Caco-2 (cell line): ENCODE results near the gene PPP1R15B. TPM values are rescaled to one million over a fixed set of nuclear protein-coding genes. Genes with fewer than 3 reads are reported as not detected.
A peak's percentile ranks its signal among the peaks of the same experiment; 100 is the strongest.

Experiments
- BruUV-seq: library from RNA; stranded (reverse); fragments of 400-500 nt; replicated peaks from 2 replicates; lab custom pipeline; 2021; lab: Mats Ljungman, UMichigan
- CTCF ChIA-PET: fragments of 300-600 bp; sonication (Branson Sonifier 250); formaldehyde crosslinking; loops from one replicate; lab custom pipeline; 2022; ENCODE audit warnings: antibody characterized with exemption; lab: Charles Lee
- POLR2A ChIA-PET: fragments of 300-600 bp; sonication (Branson Sonifier 250); formaldehyde crosslinking; loops from one replicate; lab custom pipeline; 2022; ENCODE audit warnings: antibody characterized with exemption; lab: Charles Lee
- DNase-seq, 2 experiments: peaks; one replicate each; pipeline versions ENCODE4 v3.0.0 to v3.0.0-alpha.2; 2020 to 2022
- H3K27me3 ChIP-seq: replicated peaks from 2 replicates; pipeline ENCODE4 v1.6.0; 2011; ENCODE audit warnings: low read length; ENCODE audit not compliant: control insufficient read depth, insufficient read depth
- H3K36me3 ChIP-seq: 2 replicates; pipeline ENCODE4 v1.5.1; 2011; ENCODE audit warnings: low read length; ENCODE audit not compliant: control insufficient read depth, insufficient read depth
- H3K4me1 ChIP-seq: fragments of 250-450 bp; sonication (Bioruptor Pico); 2 replicates; pipeline ENCODE4 v1.5.1; 2020; ENCODE audit warnings: mild to moderate bottlenecking
- H3K4me3 ChIP-seq: 2 replicates; pipeline ENCODE4 v1.5.1; 2011; ENCODE audit warnings: low read depth, mild to moderate bottlenecking, control low read depth, low read length
- H3K9me3 ChIP-seq: fragments of 250-450 bp; sonication (Bioruptor Pico); 2 replicates; pipeline ENCODE4 v1.5.1; 2020; ENCODE audit warnings: mild to moderate bottlenecking, moderate library complexity
- H3K27ac Mint-ChIP-seq: one replicate; pipeline ENCODE4 v1.8.0; 2022; ENCODE audit warnings: mixed read lengths; ENCODE audit not compliant: unreplicated experiment
- H3K27me3 Mint-ChIP-seq: one replicate; pipeline ENCODE4 v1.8.0; 2022; ENCODE audit warnings: mixed read lengths; ENCODE audit not compliant: insufficient read depth, unreplicated experiment
- H3K36me3 Mint-ChIP-seq: one replicate; pipeline ENCODE4 v1.8.0; 2022; ENCODE audit warnings: mild to moderate bottlenecking, mixed read lengths; ENCODE audit not compliant: insufficient read depth, unreplicated experiment
- H3K4me1 Mint-ChIP-seq: one replicate; pipeline ENCODE4 v1.8.0; 2022; ENCODE audit warnings: low read depth, mixed read lengths; ENCODE audit not compliant: unreplicated experiment
- H3K4me3 Mint-ChIP-seq: one replicate; pipeline ENCODE4 v1.8.0; 2022; ENCODE audit warnings: mild to moderate bottlenecking, moderate library complexity, mixed read lengths; ENCODE audit not compliant: unreplicated experiment
- H3K9me3 Mint-ChIP-seq: one replicate; pipeline ENCODE4 v1.8.0; 2022; ENCODE audit warnings: mixed read lengths; ENCODE audit not compliant: unreplicated experiment
- intact Hi-C: fragments of 100-400 bp; cut with micrococcal nuclease; formaldehyde crosslinking; loops from one replicate; pipeline ENCODE4 v1.10.0; 2022; ENCODE audit not compliant: unreplicated experiment
- total RNA-seq: library from RNA; stranded (reverse); gene quantifications from 2 replicates; pipeline ENCODE4 v1.2.3, GENCODE V29; 2022
- TF ChIP-seq, protein P1 (sequence below), 2 experiments: fragments of 200-600 bp in 1 of 2; IDR thresholded peaks; 1 replicate in 1 of 2; 2 replicates in 1 of 2; pipeline versions ENCODE4 v1.5.1 to v1.8.0; 2011 to 2022; ENCODE audit warnings: antibody characterized with exemption in 1 of 2, control low read depth in 1 of 2, inconsistent platforms in 1 of 2, low read depth in 1 of 2, low read length in 1 of 2, mild to moderate bottlenecking in 1 of 2, moderate library complexity in 1 of 2; ENCODE audit not compliant: insufficient read depth in 1 of 2, severe bottlenecking in 1 of 2, unreplicated experiment in 1 of 2

PPP1R15B gene
- total RNA-seq, 1 experiment from 2014 or later = 48.4 TPM

- CTCF ChIA-PET = interaction anchor here (0.6 to 2.1 kb wide), 4 partner anchors 12 to 33 kb away, joined by 3 to 8 read pairs (median 6); no protein-coding TSS in a partner anchor
- Histone ChIP-seq H3K4me3 (peak overlapping the region; percentile 100), H3K4me1 (peaks cover 9% of the 10 kb centered on the region), H3K36me3 (peaks cover 2% of the 10 kb centered on the region; the same call in 1 of the 2 replicates), H3K9me3 (no peaks in the 10 kb centered on the region), H3K27me3 (no peaks in the 10 kb centered on the region)
- POLR2A ChIA-PET = interaction anchor here (0.8 kb wide), 1 partner anchor 197 kb away, joined by 3 read pairs; the partner anchor contains the start of gene GOLT1A
- H3K4me3 Mint-ChIP-seq = peak overlapping the region; percentile 86
- no peaks in the 10 kb centered on the region for H3K4me1 Mint-ChIP-seq
- H3K27me3 Mint-ChIP-seq = no peaks in the 10 kb centered on the region
- intact Hi-C loops = loop anchor here (1.0 kb wide), 1 partner anchor 12 kb away; no protein-coding TSS in a partner anchor
- TSS peak; percentile 32 for BruUV-seq
- peak; percentile 34 to 43 for DNase-seq
- TF ChIP-seq, protein P1, sequence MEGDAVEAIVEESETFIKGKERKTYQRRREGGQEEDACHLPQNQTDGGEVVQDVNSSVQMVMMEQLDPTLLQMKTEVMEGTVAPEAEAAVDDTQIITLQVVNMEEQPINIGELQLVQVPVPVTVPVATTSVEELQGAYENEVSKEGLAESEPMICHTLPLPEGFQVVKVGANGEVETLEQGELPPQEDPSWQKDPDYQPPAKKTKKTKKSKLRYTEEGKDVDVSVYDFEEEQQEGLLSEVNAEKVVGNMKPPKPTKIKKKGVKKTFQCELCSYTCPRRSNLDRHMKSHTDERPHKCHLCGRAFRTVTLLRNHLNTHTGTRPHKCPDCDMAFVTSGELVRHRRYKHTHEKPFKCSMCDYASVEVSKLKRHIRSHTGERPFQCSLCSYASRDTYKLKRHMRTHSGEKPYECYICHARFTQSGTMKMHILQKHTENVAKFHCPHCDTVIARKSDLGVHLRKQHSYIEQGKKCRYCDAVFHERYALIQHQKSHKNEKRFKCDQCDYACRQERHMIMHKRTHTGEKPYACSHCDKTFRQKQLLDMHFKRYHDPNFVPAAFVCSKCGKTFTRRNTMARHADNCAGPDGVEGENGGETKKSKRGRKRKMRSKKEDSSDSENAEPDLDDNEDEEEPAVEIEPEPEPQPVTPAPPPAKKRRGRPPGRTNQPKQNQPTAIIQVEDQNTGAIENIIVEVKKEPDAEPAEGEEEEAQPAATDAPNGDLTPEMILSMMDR (IDR thresholded peaks at IDR 0.05; ENCODE audit: insufficient read depth in 1 of 2, low read depth in 1 of 2, low read length in 1 of 2, severe bottlenecking in 1 of 2, unreplicated experiment in 1 of 2) = no peak
- H3K9me3 Mint-ChIP-seq = no peaks in the 10 kb centered on the region
- peak overlapping the region; percentile 90 for H3K27ac Mint-ChIP-seq
- peaks cover 59% of the 10 kb centered on the region for H3K36me3 Mint-ChIP-seq
Observed at GRCh38 chr1:204410688-204411450, 748 bp downstream of the PPP1R15B start.

DNA sequence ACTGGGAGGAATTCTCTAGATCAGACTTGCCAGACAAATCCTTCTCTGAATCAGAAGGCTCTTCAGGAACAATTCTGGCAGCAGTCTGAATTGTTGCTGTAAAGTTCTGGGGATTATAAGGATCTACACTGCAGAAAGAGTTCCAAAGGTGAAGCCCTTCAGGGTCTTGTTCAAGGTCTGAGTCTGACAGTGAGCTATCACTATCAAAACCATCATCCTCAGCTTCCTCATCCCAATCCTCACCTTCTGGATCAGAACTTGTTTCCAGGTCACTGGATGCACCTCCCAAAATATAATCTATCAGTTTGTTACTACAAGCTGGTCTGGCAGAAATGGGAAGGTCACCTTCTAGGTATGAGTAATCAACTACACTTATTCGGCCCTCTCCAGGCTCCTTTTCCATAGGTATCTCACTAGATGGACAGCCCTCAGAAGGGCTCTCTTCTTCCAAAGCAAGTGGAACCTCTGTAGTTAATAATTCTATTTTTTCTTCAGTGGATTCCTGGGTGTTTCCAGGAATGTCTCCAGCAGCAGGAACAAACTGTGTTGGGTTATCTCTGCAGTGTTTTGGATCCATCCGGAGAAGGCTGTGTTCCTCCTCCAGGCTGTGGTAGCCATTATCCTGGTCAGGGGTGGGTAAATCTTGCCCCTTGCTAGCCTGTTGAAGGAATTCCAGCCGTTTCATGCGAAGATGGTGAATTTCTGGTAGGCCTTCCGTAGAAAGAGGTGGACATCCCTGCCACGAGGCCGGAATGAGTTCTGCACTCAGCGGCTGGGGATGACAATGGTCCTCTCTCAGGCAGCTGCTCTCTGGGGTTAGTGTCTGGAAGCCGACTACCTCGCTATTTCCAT is 1.6 kb downstream of the PPP1R15B start:
- Histone ChIP-seq H3K4me1 (peaks cover 9% of the 10 kb centered on the region), H3K9me3 (no peaks in the 10 kb centered on the region), H3K36me3 (peaks cover 2% of the 10 kb centered on the region; the same call in 1 of the 2 replicates), H3K4me3 (peak overlapping the region; percentile 100), H3K27me3 (no peaks in the 10 kb centered on the region)
- CTCF ChIA-PET = interaction anchor here (0.8 to 3.1 kb wide), 4 partner anchors 11 to 21 kb away, joined by 3 to 20 read pairs (median 8); no protein-coding TSS in a partner anchor
- Mint-ChIP-seq H3K27ac (peak overlapping the region; percentile 90), H3K4me3 (peak overlapping the region; percentile 86), H3K4me1 (no peaks in the 10 kb centered on the region), H3K9me3 (no peaks in the 10 kb centered on the region), H3K36me3 (peaks cover 67% of the 10 kb centered on the region), H3K27me3 (no peaks in the 10 kb centered on the region)
- no TSS peak for BruUV-seq
- POLR2A ChIA-PET = no interaction called here
- intact Hi-C loops = no loop called here
- TF ChIP-seq, protein P1 (IDR thresholded peaks at IDR 0.05; ENCODE audit: insufficient read depth in 1 of 2, low read depth in 1 of 2, low read length in 1 of 2, severe bottlenecking in 1 of 2, unreplicated experiment in 1 of 2) = no peak
- no peak for DNase-seq

- peak overlapping the region; percentile 100 for H3K4me3 ChIP-seq
- intact Hi-C loops = no loop called here
- no peaks in the 10 kb centered on the region for H3K9me3 Mint-ChIP-seq
- H3K4me1 Mint-ChIP-seq = no peaks in the 10 kb centered on the region
- POLR2A ChIA-PET = no interaction called here
- TF ChIP-seq, protein P1 (IDR thresholded peaks at IDR 0.05; ENCODE audit: insufficient read depth in 1 of 2, low read depth in 1 of 2, low read length in 1 of 2, severe bottlenecking in 1 of 2, unreplicated experiment in 1 of 2) = no peak
- no peaks in the 10 kb centered on the region for H3K27me3 Mint-ChIP-seq
- peak overlapping the region; percentile 86 for H3K4me3 Mint-ChIP-seq
- no peaks in the 10 kb centered on the region for H3K9me3 ChIP-seq
- H3K4me1 ChIP-seq = peaks cover 9% of the 10 kb centered on the region
- no TSS peak for BruUV-seq
- CTCF ChIA-PET = interaction anchor here (3.1 kb wide), 1 partner anchor 11 kb away, joined by 20 read pairs; no protein-coding TSS in a partner anchor
- H3K27ac Mint-ChIP-seq = peak overlapping the region; percentile 35
- peaks cover 76% of the 10 kb centered on the region for H3K36me3 Mint-ChIP-seq
- H3K27me3 ChIP-seq = no peaks in the 10 kb centered on the region
- H3K36me3 ChIP-seq = peaks cover 2% of the 10 kb centered on the region; the same call in 1 of the 2 replicates
- DNase-seq = no peak
Observed at GRCh38 chr1:204409123-204409522, 2.5 kb downstream of the PPP1R15B start.
